H9 (cell line): ENCODE results near the gene DHRS7B. TPM values are rescaled to one million over a fixed set of nuclear protein-coding genes. Genes with fewer than 3 reads are reported as not detected.
A peak's percentile ranks its signal among the peaks of the same experiment; 100 is the strongest.

Experiments
- DNase-seq: peaks from one replicate; pipeline ENCODE4 v3.0.0-alpha.2; 2017
- H2AFZ ChIP-seq: one replicate; pipeline ENCODE4 v1.6.1; 2013; ENCODE audit warnings: mild to moderate bottlenecking, low read length, control low read depth, moderate library complexity
- H2AK5ac ChIP-seq: 2 replicates; pipeline ENCODE4 v1.6.1; 2013; ENCODE audit warnings: low read length, control low read depth, mixed read lengths; ENCODE audit not compliant: insufficient read length
- H2BK120ac ChIP-seq: one replicate; pipeline ENCODE4 v1.6.1; 2013; ENCODE audit warnings: low read depth, mild to moderate bottlenecking, low read length, control low read depth, inconsistent platforms; ENCODE audit not compliant: poor library complexity, severe bottlenecking
- H2BK12ac ChIP-seq: 2 replicates; pipeline ENCODE4 v1.6.1; 2013; ENCODE audit warnings: low read length, control low read depth, mixed read lengths, low read depth; ENCODE audit not compliant: insufficient read length
- H2BK15ac ChIP-seq: 2 replicates; pipeline ENCODE4 v1.6.1; 2013; ENCODE audit warnings: low read depth, low read length, control low read depth
- H2BK20ac ChIP-seq: one replicate; pipeline ENCODE4 v1.6.1; 2013; ENCODE audit warnings: low read depth, mild to moderate bottlenecking, low read length, control low read depth, inconsistent platforms; ENCODE audit not compliant: poor library complexity, severe bottlenecking
- H2BK5ac ChIP-seq: 2 replicates; pipeline ENCODE4 v1.6.1; 2013; ENCODE audit warnings: low read length, control low read depth, mixed read lengths; ENCODE audit not compliant: insufficient read length
- H3K14ac ChIP-seq: 2 replicates; pipeline ENCODE4 v1.6.1; 2013; ENCODE audit warnings: low read length, control low read depth; ENCODE audit not compliant: insufficient read depth
- H3K18ac ChIP-seq: 2 replicates; pipeline ENCODE4 v1.6.1; 2013; ENCODE audit warnings: low read depth, mild to moderate bottlenecking, mixed read lengths, low read length, control low read depth; ENCODE audit not compliant: insufficient read length
- H3K23ac ChIP-seq: 2 replicates; pipeline ENCODE4 v1.6.1; 2013; ENCODE audit warnings: low read length, control low read depth, mixed read lengths, low read depth; ENCODE audit not compliant: insufficient read length
- H3K23me2 ChIP-seq: 2 replicates; pipeline ENCODE4 v1.6.1; 2013; ENCODE audit warnings: low read depth, mild to moderate bottlenecking, mixed read lengths, low read length, control low read depth; ENCODE audit not compliant: insufficient read length, poor library complexity, severe bottlenecking
- H3K27ac ChIP-seq: 2 replicates; pipeline ENCODE4 v1.5.1; 2013; ENCODE audit warnings: low read length, control low read depth, mixed read lengths, low read depth; ENCODE audit not compliant: insufficient read length
- H3K27me3 ChIP-seq: 2 replicates; pipeline ENCODE4 v1.6.1; 2013; ENCODE audit warnings: low read length, control low read depth, inconsistent platforms; ENCODE audit not compliant: insufficient read depth
- H3K4ac ChIP-seq: 2 replicates; pipeline ENCODE4 v1.6.1; 2013; ENCODE audit warnings: low read depth, mild to moderate bottlenecking, control low read depth, inconsistent platforms, low read length, moderate library complexity
- H3K4me1 ChIP-seq: 2 replicates; pipeline ENCODE4 v1.6.1; 2013; ENCODE audit warnings: low read length, control low read depth, inconsistent platforms; ENCODE audit not compliant: insufficient read depth
- H3K4me2 ChIP-seq: 2 replicates; pipeline ENCODE4 v1.6.1; 2013; ENCODE audit warnings: low read length, control low read depth, mixed read lengths; ENCODE audit not compliant: insufficient read length, insufficient read depth
- H3K56ac ChIP-seq: 2 replicates; pipeline ENCODE4 v1.6.1; 2013; ENCODE audit warnings: low read depth, mild to moderate bottlenecking, mixed read lengths, low read length, control low read depth; ENCODE audit not compliant: insufficient read length
- H3K79me1 ChIP-seq: 2 replicates; pipeline ENCODE4 v1.6.1; 2013; ENCODE audit warnings: low read depth, mild to moderate bottlenecking, moderate library complexity, low read length, control low read depth, inconsistent platforms; ENCODE audit not compliant: insufficient read depth, poor library complexity, severe bottlenecking
- H3K79me2 ChIP-seq: 2 replicates; pipeline ENCODE4 v1.6.1; 2013; ENCODE audit warnings: low read length, control low read depth, inconsistent platforms; ENCODE audit not compliant: insufficient read depth
- H3K9ac ChIP-seq: 2 replicates; pipeline ENCODE4 v1.6.1; 2013; ENCODE audit warnings: low read length, control low read depth, mixed read lengths; ENCODE audit not compliant: insufficient read length; ENCODE audit errors: extremely low read depth
- H3K9me3 ChIP-seq: one replicate; pipeline ENCODE4 v1.6.1; 2013; ENCODE audit warnings: low read depth, low read length, inconsistent platforms; ENCODE audit not compliant: control insufficient read depth
- H3T11ph ChIP-seq: one replicate; pipeline ENCODE4 v1.6.1; 2013; ENCODE audit warnings: mild to moderate bottlenecking, low read length, control low read depth, inconsistent platforms
- H4K20me1 ChIP-seq: one replicate; pipeline ENCODE4 v1.6.1; 2013; ENCODE audit not compliant: control insufficient read depth, insufficient read length, insufficient read depth
- H4K5ac ChIP-seq: 2 replicates; pipeline ENCODE4 v1.6.1; 2013; ENCODE audit warnings: low read depth, mild to moderate bottlenecking, mixed read lengths, low read length, control low read depth; ENCODE audit not compliant: insufficient read length
- H4K8ac ChIP-seq: replicated peaks from 2 replicates; pipeline ENCODE4 v1.6.1; 2013; ENCODE audit warnings: low read length, control low read depth, mixed read lengths, low read depth; ENCODE audit not compliant: insufficient read length
- H4K91ac ChIP-seq: 2 replicates; pipeline ENCODE4 v1.6.1; 2013; ENCODE audit warnings: low read depth, mild to moderate bottlenecking, moderate library complexity, mixed read lengths, low read length, control low read depth; ENCODE audit not compliant: insufficient read length
- H3K27ac Mint-ChIP-seq, 3 experiments: 2 replicates in 2 of 3; 3 replicates in 1 of 3; pipeline ENCODE4 v1.8.0; 2020 to 2021; ENCODE audit warnings: mixed read lengths in 3 of 3, mild to moderate bottlenecking in 1 of 3, moderate library complexity in 1 of 3
- H3K27me3 Mint-ChIP-seq: 2 replicates; pipeline ENCODE4 v1.8.0; 2021; ENCODE audit warnings: low read depth, mild to moderate bottlenecking, moderate library complexity, mixed read lengths
- H3K36me3 Mint-ChIP-seq, 3 experiments: 2 replicates in 2 of 3; 3 replicates in 1 of 3; pipeline ENCODE4 v1.8.0; 2020 to 2021; ENCODE audit warnings: low read depth in 3 of 3, mixed read lengths in 3 of 3; ENCODE audit not compliant: insufficient read depth in 1 of 3
- H3K4me1 Mint-ChIP-seq, 2 experiments: 2 replicates each; pipeline ENCODE4 v1.8.0; 2020; ENCODE audit warnings: mixed read lengths in 2 of 2
- H3K4me3 Mint-ChIP-seq, 2 experiments: 2 replicates in 1 of 2; 3 replicates in 1 of 2; pipeline ENCODE4 v1.8.0; 2020 to 2021; ENCODE audit warnings: mild to moderate bottlenecking in 2 of 2, mixed read lengths in 2 of 2, moderate library complexity in 1 of 2
- H3K9me3 Mint-ChIP-seq, 2 experiments: 2 replicates in 1 of 2; 3 replicates in 1 of 2; pipeline ENCODE4 v1.8.0; 2020; ENCODE audit warnings: mild to moderate bottlenecking in 2 of 2, mixed read lengths in 2 of 2, moderate library complexity in 1 of 2
- CTCF ChIP-seq: fragments of 200-600 bp; sonication (generic); conservative IDR thresholded peaks from 3 replicates; pipeline ENCODE4 v1.8.0; 2021; ENCODE audit warnings: antibody characterized with exemption, mild to moderate bottlenecking
- WGBS: extraction: QIAGEN DNeasy Blood & Tissue Kit; methylation state at CpG from one replicate; pipeline ENCODE4 v1.1.7; 2013; ENCODE audit warnings: missing lambda C conversion rate, low lambda C conversion rate, mixed read lengths; ENCODE audit not compliant: insufficient read length; ENCODE audit errors: extremely low coverage; 5-methylcytosine and 5-hydroxymethylcytosine counted together
- total RNA-seq: library from RNA; stranded (reverse); gene quantifications from 2 replicates; pipeline ENCODE4 v1.2.1, GENCODE V29; 2021

The DHRS7B gene
- total RNA-seq, 1 experiment from 2014 or later: 20.3 TPM

GRCh38 chr17:21176773-21177395 is 50.1 kb downstream of the DHRS7B start:
- H3K18ac ChIP-seq: no peak overlapping the region
- no CpG with 5 or more reads among the region's 12 CpGs for WGBS
- H3K9me3 ChIP-seq: no peaks in the 10 kb centered on the region
- H3K14ac ChIP-seq: no peak overlapping the region
- H4K8ac ChIP-seq: no peak overlapping the region
- no peak overlapping the region for H3K4ac ChIP-seq
- no peak overlapping the region for H3K4me2 ChIP-seq
- no peak overlapping the region for H3K56ac ChIP-seq
- H3T11ph ChIP-seq: no peak overlapping the region
- Mint-ChIP-seq H3K4me1 (no peaks in the 10 kb centered on the region), H3K27ac (peak overlapping the region in 2 of 3 experiments; percentile 53 to 77; a peak in 3 of 7 replicates), H3K36me3 (peaks cover 0 to 23% (median 12%) of the 10 kb centered on the region in 3 experiments; a peak in 5 of 7 replicates), H3K9me3 (no peaks in the 10 kb centered on the region), H3K27me3 (no peaks in the 10 kb centered on the region), H3K4me3 (no peak overlapping the region)
- H2BK20ac ChIP-seq: no peak overlapping the region
- no peaks in the 10 kb centered on the region for H3K4me1 ChIP-seq
- no peak overlapping the region for H2BK120ac ChIP-seq
- H3K23ac ChIP-seq: no peak overlapping the region
- no peaks in the 10 kb centered on the region for H4K20me1 ChIP-seq
- H2BK12ac ChIP-seq: no peak overlapping the region
- no peak overlapping the region for H3K27ac ChIP-seq
- H3K79me2 ChIP-seq: no peaks in the 10 kb centered on the region
- H4K5ac ChIP-seq: no peak overlapping the region
- H2BK15ac ChIP-seq: no peak overlapping the region
- H4K91ac ChIP-seq: no peak overlapping the region
- H2AK5ac ChIP-seq: no peak overlapping the region
- no peaks in the 10 kb centered on the region for H3K23me2 ChIP-seq
- no peak for TF ChIP-seq CTCF
- no peak overlapping the region for H2AFZ ChIP-seq
- H2BK5ac ChIP-seq: no peak overlapping the region
- DNase-seq: peak; percentile 23
- no peaks in the 10 kb centered on the region for H3K27me3 ChIP-seq
- no peaks in the 10 kb centered on the region for H3K79me1 ChIP-seq
- H3K9ac ChIP-seq: no peak overlapping the region
